ENCODE results near the gene CDK4.
A peak's percentile ranks its signal among the peaks of the same experiment; 100 is the strongest.

- TF ChIP-seq POLR2AphosphoS5 (IDR thresholded peaks at IDR 0.05; ENCODE audit: low read depth, low read length) (peak; percentile 68), SIN3A (IDR thresholded peaks at IDR 0.05; ENCODE audit: borderline replicate concordance, insufficient read depth, low read length) (no peak), REST (IDR thresholded peaks at IDR 0.05; ENCODE audit: insufficient read depth in 1 of 2, low read depth in 2 of 2, low read length in 2 of 2) (no peak), TAF1 (IDR thresholded peaks at IDR 0.05; ENCODE audit: borderline replicate concordance, insufficient read depth, low read length) (peak; percentile 42; the same call in 1 of the 2 replicates), FOXP2 (optimal IDR thresholded peaks at IDR 0.05; ENCODE audit: borderline replicate concordance, extremely low read depth, extremely low read length, insufficient read depth) (no peak)
Measured at GRCh38 chr12:57744777-57745484, 7.2 kb downstream of the CDK4 start, which contains the start of gene TSPAN31.

Data from PFSK-1 (cell line).